CD4-positive, alpha-beta T cell treated with Interleukin-1 beta for 1 hour (primary cell): ENCODE measurements around the gene GPR143.

ENCODE experiments used
- DNase-seq, 2 donors: peaks; one replicate each; pipeline ENCODE4 v3.0.0-alpha.2; 2020 to 2022

GPR143 gene

DNA sequence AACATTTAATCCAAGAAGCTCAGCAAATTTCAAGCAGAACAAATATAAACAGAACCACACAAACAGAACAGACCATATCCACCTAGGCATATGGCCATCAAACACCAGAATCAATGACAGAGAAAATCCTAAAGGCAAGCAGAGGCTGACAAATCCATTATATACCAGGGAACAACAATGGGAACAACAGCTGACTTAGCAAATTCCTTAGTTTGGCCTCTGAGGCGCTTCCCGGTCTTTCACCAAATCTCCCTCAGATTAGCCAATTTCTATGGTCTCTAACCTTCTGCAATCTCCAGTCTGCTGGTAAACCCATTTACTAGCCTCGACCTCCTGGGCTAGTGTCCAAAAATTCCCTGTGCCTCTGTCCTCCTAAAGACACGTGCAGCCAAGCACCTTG is 59.2 kb downstream of the GPR143 start:
- no peak for DNase-seq

DNA sequence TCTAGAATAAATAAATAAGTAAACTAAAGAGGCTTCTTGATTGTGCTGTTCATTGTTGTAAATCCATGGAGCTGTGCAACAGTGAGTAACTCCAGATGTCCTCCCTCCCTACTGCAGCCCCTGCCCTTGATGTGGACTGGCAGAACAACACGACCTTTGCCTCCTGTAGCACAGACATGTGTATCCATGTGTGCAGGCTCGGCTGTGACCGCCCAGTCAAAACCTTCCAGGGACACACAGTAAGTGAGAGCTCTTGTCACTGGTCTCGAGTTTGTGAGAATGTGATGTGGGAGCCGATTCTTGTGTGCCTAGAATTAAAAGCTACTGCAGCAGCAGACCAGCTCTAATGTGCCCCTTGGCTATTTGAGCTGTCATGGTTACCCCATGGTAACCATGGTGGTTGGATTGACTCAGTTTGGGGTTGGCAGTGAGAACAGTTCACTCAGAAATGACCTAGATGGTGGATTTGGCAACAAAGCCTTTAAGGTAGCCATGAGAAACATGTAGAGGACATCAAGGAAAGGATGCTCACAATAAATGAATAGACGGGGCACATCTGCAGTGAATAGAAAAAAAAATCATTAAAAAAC is 60.7 kb downstream of the GPR143 start:
- no peak for DNase-seq

DNA sequence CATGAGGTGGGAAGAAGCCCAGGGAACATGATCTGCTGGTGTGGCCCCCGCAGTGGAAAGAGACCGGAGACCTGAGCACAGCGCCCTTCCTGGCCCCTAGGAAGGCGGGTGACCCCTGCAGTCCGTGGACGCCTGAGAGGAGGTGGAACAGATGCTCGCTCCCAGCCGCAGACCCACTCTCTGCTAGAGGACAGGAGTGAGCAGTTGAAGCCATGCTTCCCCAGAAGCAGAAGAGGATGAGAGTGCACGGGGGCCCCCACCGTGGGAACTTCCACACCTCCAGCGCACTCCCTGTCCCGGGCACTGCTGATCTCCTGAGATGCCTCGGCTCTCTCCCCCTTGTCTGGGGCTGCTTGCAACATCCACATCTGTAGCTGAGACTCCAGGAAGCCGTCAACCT is 62.2 kb downstream of the GPR143 start:
- no peak for DNase-seq

DNA sequence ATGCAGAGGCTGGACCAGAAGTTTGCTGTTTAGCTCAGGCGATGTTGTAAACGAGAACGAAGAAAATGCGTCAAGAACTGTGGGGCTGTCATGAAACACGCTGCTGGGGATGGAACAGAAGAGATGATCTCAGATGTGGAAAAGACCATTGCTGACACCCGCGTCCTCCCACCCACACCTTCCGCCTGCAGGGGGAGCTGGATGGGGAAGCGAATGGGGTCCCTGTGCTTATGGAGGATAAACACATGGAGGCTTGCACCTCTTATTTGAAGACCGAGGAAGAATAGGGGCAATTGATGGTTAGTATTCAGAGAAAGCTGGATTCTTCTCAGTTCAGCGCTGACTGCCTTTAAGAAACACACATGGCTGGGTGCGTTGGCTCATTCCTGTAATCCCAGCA is 63.9 kb downstream of the GPR143 start:
- DNase-seq, result no peak

DNA sequence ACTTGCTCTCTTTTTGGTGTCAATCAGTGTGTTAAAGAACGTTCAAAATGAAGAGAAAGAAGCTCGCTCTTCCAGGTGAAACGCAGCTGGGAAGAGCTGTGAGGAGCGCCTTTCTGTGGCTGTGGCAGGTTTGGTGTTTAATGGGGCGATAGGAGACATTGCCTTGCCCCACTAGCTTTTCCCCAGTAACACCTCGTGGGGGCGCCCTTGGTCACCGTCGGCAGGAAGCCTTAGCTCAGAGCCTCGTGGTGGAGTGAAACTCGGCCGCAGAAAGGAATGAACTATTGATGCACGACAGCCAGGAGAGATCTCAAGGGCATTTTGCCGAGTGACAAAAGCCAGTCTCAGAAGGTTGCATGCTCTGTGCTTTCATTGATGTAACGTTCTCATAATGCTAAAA is 65.1 kb downstream of the GPR143 start:
- no peak for DNase-seq

DNA sequence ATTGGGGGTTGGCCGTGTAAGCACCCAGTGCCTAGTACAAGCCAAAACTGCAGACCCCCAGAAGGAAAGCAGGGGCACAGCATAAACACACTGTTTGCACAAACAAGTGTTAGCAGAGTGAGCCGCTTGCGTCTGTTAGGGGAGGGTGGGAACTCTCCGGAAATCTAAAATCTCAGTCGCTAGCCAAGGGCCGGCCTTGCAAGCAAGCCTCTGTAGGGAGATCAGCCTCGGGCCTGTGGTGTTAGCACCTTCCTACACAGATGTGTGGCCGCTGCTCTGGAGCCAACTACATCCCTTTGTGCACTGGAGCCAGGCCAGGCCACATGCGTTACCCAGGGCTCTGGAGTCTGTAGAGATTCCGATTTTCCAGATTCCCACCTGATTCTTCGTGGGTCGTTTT is 67.1 kb downstream of the GPR143 start:
- DNase-seq, result no peak

DNA sequence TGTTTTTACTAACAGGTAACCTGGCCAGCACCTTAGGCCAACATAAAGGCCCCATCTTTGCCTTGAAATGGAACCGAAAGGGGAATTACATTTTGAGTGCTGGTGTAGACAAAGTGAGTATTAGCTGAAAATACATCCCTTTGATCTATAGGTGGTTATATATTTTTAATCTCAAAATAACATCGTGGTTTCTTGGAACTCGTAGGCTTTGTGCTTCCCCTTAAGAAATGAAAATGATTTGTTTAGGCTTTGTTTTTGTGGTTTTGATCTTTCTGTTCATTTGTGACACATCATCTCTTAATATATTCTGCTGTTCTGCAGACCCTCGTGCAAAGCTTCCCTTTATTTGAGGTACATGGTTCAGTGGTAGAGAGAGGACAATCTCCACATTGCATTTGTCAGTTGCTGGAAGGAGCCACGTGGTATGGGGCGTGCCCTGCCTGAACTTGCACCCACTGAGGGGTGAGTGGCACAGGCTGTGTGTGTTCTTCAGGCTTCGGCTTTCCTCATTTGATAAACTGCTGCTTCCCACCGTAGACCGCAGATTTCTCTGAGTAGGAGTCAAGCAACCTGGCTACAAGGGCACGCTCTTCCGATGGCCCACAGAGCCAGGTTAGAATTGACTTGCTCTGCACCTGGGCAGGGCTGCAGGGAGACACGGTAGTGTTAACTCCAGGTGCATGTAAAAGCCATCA is 72.2 kb downstream of the GPR143 start:
- DNase-seq, result no peak

DNA sequence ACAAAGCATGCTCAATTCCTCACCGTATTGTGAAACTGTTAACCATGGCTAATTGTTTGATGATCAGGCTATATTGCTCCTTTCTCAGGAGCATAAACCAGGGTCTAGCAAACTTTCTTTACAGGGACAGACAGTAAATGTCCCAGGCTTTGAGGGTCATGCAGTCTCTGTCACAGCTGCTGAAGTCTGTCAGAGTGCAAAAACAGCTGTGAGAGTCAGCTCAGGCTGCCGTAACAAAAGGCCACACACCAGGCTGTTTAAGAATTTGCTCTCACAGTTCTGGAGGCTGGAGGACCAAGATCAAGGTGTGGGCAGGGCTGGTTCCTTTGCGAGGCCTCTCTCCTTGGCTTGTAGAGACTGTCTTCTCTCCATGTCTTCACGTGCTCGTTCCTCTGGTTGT is 75.6 kb downstream of the GPR143 start:
- no peak for DNase-seq

DNA sequence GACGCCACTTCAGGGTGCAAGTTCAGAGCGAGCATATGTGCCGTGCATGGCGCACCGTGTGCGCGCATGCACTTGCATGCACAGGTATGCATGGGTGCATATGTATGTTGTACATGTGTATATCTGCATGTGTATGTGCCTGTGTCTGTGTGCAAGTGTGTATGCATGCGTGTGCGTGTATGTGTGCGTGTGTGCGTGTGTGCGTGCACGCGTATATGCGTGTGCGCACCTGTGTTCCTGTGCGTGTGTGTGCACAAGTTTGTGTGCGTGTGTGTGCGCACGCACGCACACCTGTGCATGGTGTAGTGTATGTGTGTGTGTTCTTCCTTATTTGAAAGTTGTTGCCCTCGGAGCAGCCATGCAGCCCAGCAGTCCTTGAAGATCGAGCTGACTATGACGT is 76.8 kb downstream of the GPR143 start:
- no peak for DNase-seq

DNA sequence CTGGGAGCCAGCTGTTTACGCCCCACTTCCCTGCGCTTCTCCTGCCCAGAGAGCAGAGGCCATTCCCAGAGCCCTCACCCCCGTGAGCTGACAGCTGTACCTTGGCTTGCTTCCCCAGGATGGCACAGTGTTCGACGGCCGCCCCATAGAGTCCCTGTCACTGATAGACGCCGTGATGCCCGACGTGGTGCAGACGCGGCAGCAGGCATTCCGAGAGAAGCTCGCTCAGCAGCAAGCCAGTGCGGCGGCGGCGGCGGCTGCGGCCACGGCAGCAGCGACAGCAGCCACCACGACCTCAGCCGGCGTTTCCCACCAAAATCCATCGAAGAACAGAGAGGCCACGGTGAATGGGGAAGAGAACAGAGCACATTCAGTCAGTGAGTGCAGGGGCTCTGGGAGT is 77.7 kb downstream of the GPR143 start:
- no peak for DNase-seq

DNA sequence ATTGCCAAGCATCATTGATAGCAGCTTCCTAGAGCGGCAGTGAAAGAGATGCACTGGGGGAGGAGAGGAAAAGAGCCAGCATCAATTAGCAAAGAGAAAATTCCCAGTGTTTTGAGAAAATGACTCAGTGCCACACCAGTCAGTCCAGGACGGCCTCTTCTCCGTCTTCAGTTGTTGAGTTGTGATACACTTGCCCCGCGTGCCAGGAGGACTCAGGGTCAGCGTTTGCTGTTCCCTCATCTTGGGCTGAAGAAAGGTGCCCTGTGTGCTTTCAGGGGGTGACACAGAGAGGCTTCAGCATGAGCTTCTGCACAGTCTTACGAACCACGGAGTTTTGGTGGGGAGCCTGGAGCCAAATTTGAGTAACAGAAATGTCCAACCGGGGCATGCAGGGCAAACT is 82.3 kb downstream of the GPR143 start:
- DNase-seq, result no peak

DNA sequence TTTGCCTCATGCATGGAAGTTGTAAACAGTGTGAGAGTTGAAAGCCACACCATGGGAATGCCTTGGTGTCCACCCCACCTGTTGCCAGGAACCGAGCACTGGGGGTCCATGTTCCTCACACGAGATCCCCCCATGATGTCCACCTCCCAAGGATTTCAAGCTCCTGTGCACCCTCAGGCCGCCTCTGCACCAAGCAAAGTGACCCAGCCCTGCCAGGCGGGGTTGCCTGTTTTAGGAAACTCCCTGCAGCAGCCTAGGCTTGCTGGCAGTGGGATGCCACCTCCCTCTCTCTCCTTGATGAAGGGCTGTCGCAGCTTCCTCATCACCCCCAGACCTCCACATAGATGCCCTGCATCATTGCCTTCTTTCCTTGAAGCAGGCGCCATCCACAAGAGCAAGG is 82.8 kb downstream of the GPR143 start:
- DNase-seq, result no peak

DNA sequence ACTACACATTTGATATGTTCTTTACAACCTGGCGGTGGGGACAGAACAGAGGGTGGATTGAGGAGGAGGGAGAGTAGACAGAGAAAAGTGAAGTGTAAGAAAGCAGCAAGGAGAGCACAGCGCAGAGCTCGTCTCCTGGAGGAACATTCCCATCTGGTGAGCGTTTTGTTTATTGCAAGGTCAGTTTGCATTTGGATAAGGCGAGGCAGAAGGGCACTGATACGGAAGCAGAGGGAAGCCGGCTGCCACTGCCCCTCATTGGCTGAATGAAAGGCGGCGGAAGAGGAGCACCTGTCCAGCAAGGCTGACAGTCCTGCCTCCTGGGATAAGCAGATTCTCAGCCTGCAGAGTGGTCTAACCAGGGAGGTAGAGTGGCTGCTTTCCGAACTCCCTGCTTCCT is 83.2 kb downstream of the GPR143 start:
- DNase-seq, result no peak

DNA sequence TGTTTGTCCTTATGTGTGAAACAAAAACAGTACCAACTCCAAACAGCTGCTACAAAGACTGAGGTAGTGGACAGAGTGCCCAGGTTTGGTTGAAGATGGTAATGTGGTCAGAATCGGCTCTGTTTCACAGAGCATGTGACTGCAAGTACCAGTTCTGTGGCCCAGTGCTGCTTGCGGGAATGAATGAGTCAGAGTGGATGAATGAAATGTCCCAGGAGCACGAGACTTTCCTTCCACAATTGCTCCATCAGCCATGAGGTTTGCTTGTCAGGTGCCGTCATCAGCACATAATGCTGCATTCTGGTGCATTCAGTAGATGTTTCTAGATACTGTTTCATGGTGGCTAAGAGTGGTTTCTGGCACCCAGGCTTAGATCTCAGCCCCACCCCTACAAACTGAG is 84.2 kb downstream of the GPR143 start:
- DNase-seq, result no peak

DNA sequence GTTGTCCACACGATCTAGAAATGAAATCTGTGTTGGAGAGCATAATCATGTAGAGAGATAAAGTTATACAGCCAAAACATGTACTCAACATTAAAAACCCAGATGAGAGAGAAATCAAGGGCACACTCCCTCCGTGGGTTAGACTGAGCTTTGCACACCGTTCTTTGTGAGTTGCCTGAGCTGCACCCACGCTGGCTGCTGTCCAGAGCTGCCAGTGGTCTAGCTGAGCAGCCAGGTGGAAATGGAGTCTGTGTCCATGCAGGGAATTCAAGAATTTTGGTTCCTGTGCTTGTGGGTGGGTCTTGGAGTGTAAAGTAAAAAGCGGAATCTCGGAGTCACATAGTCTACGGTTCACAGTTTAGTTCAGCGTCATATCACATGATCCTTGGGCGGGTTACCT is 84.6 kb downstream of the GPR143 start:
- no peak for DNase-seq

DNA sequence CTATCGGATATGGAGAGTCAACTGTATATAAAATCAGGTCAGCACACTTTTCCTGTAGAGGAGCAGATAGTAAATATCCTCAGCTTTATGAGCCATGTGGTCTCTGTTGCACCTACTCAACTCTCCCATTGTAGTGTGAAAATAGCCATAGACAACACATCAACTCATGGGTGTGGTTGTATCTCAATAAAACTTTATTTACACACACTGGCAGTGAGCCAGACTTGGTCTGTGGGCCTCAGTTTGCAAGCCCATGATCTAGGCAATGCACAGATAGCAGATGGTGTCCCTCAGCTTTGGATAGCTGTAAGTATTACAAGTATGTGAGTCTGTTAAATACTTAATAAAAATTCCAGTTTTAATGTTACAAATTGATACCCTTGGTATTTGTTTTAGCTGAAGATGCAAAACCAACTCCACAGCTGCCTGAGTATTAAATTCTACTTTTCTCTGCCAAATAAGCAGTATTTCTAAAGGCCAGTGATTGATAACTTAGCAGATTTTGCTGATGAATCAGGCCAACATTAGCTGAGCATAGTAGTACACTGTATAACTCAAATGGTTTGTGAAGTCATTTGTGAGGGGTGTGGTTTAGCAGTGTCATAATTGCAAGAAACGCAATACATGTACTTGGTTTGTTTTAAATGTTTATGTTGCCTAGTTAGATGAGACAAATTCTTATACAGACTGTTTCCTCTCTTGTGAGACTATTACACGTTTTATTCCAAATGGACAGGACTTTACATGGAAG is 87.3 kb downstream of the GPR143 start:
- DNase-seq, result no peak

DNA sequence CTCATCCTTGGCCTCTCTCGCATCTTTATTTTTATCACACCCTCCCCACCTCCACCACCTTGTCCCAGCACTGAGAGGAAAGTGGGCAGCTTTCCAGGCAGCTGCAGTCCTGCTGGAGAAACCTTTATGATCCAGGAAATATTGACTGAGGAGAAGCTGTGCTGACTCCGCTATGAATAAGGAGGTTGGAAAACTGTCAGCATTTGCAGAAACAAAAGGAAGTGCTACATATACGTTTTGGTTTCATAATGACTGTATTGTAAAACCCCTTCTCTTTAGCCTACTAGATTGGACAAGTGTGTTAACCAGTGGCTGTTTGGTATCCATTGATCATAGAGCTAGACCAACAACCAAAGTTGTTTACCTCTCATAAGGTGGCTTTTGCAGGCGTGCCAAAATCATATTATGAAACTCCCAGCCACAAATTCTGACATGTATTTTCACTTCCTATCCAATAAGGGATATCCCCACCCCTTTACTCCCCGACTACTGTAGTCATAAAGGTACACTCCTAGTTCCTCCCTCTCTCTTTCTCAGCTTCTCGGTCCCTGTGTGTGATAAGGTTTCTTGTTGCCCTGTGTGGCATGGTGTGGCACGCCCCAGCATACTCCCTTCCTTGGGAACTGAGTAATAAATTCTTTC is 88.4 kb downstream of the GPR143 start:
- DNase-seq, result peak; percentile 20 to 27

DNA sequence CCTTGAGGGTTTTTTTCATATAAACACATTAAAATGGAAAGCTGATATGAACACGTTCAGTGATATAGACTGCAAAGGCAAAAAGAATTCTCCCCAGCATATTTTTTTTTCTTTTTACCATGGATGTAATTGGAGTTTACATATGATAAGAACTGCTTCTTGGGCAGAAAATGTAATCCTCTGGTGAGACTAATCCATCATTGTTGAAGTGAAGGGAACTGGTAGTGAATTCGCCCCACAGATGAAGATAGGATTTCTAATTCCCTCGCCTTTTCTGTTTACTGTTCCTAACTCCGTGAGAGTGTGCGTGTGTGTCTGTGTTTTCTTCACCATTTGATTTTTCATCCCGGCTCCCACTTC is 88.9 kb downstream of the GPR143 start:
- no peak for DNase-seq

DNA sequence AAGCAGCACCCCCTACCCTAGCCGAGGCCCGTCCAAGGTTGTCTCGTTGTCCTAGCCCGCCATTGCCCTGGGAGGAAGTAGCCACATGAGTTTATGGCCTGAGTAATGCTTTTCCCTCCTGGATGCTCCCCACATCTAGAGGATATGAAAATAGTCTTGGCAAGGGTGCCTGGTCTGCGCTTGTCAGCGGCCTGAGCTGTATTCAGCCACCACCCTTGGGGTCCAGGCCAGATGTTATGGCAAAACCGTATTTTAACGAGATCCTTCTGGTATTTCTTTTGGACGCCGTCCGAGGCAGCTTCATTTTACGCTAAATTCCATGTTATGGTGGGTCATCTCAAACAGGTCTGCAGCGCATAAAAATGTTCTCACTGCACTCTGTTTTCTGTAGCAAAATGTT is 89.3 kb downstream of the GPR143 start:
- no peak for DNase-seq
